H1 (cell line): ENCODE measurements around the gene ZBTB25. TPM values are rescaled to one million over a fixed set of nuclear protein-coding genes. Genes with fewer than 3 reads are reported as not detected.

ENCODE experiments used
- CTCF ChIA-PET: fragments of 300-600 bp; sonication (Branson Sonifier 250); formaldehyde crosslinking; loops from one replicate; lab custom pipeline; 2021; ENCODE audit not compliant: partially characterized antibody; lab: Charles Lee
- POLR2A ChIA-PET: fragments of 300-600 bp; sonication (Branson Sonifier 250); formaldehyde crosslinking; loops from one replicate; lab custom pipeline; 2021; ENCODE audit warnings: inconsistent platforms; ENCODE audit not compliant: partially characterized antibody; lab: Charles Lee
- DNase-seq, 2 experiments: peaks; one replicate each; pipeline versions ENCODE4 v3.0.0 to v3.0.0-alpha.2; 2010 to 2022; ENCODE audit warnings: low spot score in 2 of 2, low read depth in 1 of 2, mixed read lengths in 1 of 2
- FAIRE-seq: peaks from 2 replicates; lab custom pipeline; 2011; peaks lifted over from hg19 to GRCh38; lab: Jason Lieb, UNC
- H2AFZ ChIP-seq: 2 replicates; pipeline ENCODE4 v1.8.1; 2012; ENCODE audit warnings: low read length, inconsistent platforms
- H2AK5ac ChIP-seq: 2 replicates; pipeline ENCODE4 v1.6.1; 2013; ENCODE audit warnings: low read depth, low read length
- H2BK120ac ChIP-seq: replicated peaks from 2 replicates; pipeline ENCODE3; 2013; ENCODE audit warnings: low read depth, low read length, inconsistent platforms
- H2BK12ac ChIP-seq: 2 replicates; pipeline ENCODE4 v1.6.1; 2013; ENCODE audit warnings: low read depth, low read length
- H2BK15ac ChIP-seq: 2 replicates; pipeline ENCODE4 v1.6.1; 2013; ENCODE audit warnings: low read length
- H2BK20ac ChIP-seq: 2 replicates; pipeline ENCODE4 v1.6.1; 2013; ENCODE audit warnings: low read length
- H2BK5ac ChIP-seq: 2 replicates; pipeline ENCODE4 v1.6.1; 2013; ENCODE audit warnings: low read depth, low read length
- H3K14ac ChIP-seq: 2 replicates; pipeline ENCODE4 v1.6.1; 2013; ENCODE audit warnings: inconsistent platforms; ENCODE audit not compliant: insufficient read length
- H3K18ac ChIP-seq: 2 replicates; pipeline ENCODE4 v1.6.1; 2013; ENCODE audit warnings: low read length; ENCODE audit errors: extremely low read depth
- H3K23ac ChIP-seq: 2 replicates; pipeline ENCODE4 v1.6.1; 2013; ENCODE audit warnings: inconsistent platforms; ENCODE audit not compliant: insufficient read length
- H3K23me2 ChIP-seq: 2 replicates; pipeline ENCODE4 v1.6.1; 2013; ENCODE audit warnings: low read depth, low read length
- H3K27ac ChIP-seq: 2 replicates; pipeline ENCODE4 v1.6.1; 2011; ENCODE audit warnings: low read depth, low read length, inconsistent platforms
- H3K27me3 ChIP-seq, 4 experiments: replicated peaks in 1 of 4; 1 replicate in 1 of 4; 2 replicates in 3 of 4; pipeline versions ENCODE4 v1.6.1 to v1.8.1; 2011 to 2013; ENCODE audit warnings: low read length in 3 of 4, mild to moderate bottlenecking in 3 of 4, inconsistent platforms in 2 of 4, mixed read lengths in 2 of 4, moderate library complexity in 1 of 4; ENCODE audit not compliant: control insufficient read depth in 3 of 4, insufficient read depth in 3 of 4; ENCODE audit errors: extremely low read depth in 1 of 4
- H3K36me3 ChIP-seq, 4 experiments: 2 replicates each; pipeline versions ENCODE4 v1.6.1 to v1.8.1; 2011 to 2013; ENCODE audit warnings: mild to moderate bottlenecking in 4 of 4, low read length in 3 of 4, moderate library complexity in 2 of 4, control low read depth in 1 of 4, inconsistent platforms in 1 of 4; ENCODE audit not compliant: insufficient read depth in 4 of 4, control insufficient read depth in 2 of 4
- H3K4ac ChIP-seq: replicated peaks from 2 replicates; pipeline ENCODE3; 2013; ENCODE audit warnings: low read length, low read depth, mixed read lengths, inconsistent platforms; ENCODE audit not compliant: insufficient read length
- H3K4me1 ChIP-seq, 4 experiments: replicated peaks in 1 of 4; 1 replicate in 1 of 4; 2 replicates in 3 of 4; pipeline versions ENCODE4 v1.6.1 to v1.8.1; 2011 to 2013; ENCODE audit warnings: low read length in 3 of 4, inconsistent platforms in 2 of 4, mixed read lengths in 1 of 4; ENCODE audit not compliant: insufficient read depth in 4 of 4, control insufficient read depth in 3 of 4
- H3K4me2 ChIP-seq, 2 experiments: 2 replicates each; pipeline versions ENCODE4 v1.6.1 to v1.8.1; 2011 to 2013; ENCODE audit warnings: low read depth in 2 of 2, low read length in 2 of 2, control low read depth in 1 of 2, inconsistent platforms in 1 of 2, mild to moderate bottlenecking in 1 of 2; ENCODE audit not compliant: insufficient read depth in 1 of 2
- H3K4me3 ChIP-seq, 4 experiments: fragments of 200-600, 300-600 bp in 1 of 4; sonication (generic), shearing (Covaris generic), sonication (Bioruptor Twin) in 1 of 4; 2 replicates each; pipeline versions ENCODE4 v1.5.1 to v1.8.1; 2011 to 2016; ENCODE audit warnings: low read length in 4 of 4, low read depth in 3 of 4, control low read depth in 2 of 4, inconsistent platforms in 2 of 4, mild to moderate bottlenecking in 2 of 4, mixed read lengths in 1 of 4, moderate library complexity in 1 of 4; ENCODE audit not compliant: insufficient read depth in 2 of 4; ENCODE audit errors: extremely low read depth in 1 of 4
- H3K56ac ChIP-seq: replicated peaks from 2 replicates; pipeline ENCODE3; 2013; ENCODE audit warnings: low read depth, mild to moderate bottlenecking, mixed read lengths, low read length, inconsistent platforms; ENCODE audit not compliant: insufficient read length
- H3K79me1 ChIP-seq: 2 replicates; pipeline ENCODE4 v1.6.1; 2013; ENCODE audit warnings: low read depth, low read length, control low read depth
- H3K79me2 ChIP-seq, 2 experiments: 2 replicates each; pipeline versions ENCODE4 v1.6.1 to v1.8.1; 2012 to 2013; ENCODE audit warnings: low read length in 2 of 2, mild to moderate bottlenecking in 2 of 2, inconsistent platforms in 1 of 2; ENCODE audit not compliant: insufficient read depth in 2 of 2, control insufficient read depth in 1 of 2
- H3K9ac ChIP-seq, 4 experiments: replicated peaks in 1 of 4; 1 replicate in 1 of 4; 2 replicates in 3 of 4; pipeline versions ENCODE4 v1.6.1 to v1.8.1; 2011 to 2013; ENCODE audit warnings: low read depth in 3 of 4, low read length in 3 of 4, control low read depth in 2 of 4, mild to moderate bottlenecking in 2 of 4, moderate library complexity in 2 of 4, inconsistent platforms in 1 of 4; ENCODE audit errors: extremely low read depth in 1 of 4
- H3K9me3 ChIP-seq, 2 experiments: 2 replicates each; pipeline versions ENCODE4 v1.6.1 to v1.8.1; 2012 to 2013; ENCODE audit warnings: mild to moderate bottlenecking in 2 of 2, moderate library complexity in 2 of 2, control low read depth in 1 of 2, inconsistent platforms in 1 of 2, low read depth in 1 of 2, low read length in 1 of 2, mixed read lengths in 1 of 2; ENCODE audit not compliant: insufficient read depth in 2 of 2
- H4K20me1 ChIP-seq, 2 experiments: replicated peaks in 1 of 2; 2 replicates each; pipeline versions ENCODE3 to v1.8.1; 2011 to 2013; ENCODE audit warnings: inconsistent platforms in 2 of 2, low read length in 2 of 2, mild to moderate bottlenecking in 1 of 2; ENCODE audit not compliant: insufficient read depth in 2 of 2, control insufficient read depth in 1 of 2
- H4K5ac ChIP-seq: 2 replicates; pipeline ENCODE4 v1.6.1; 2013; ENCODE audit warnings: low read length, low read depth, mixed read lengths, inconsistent platforms; ENCODE audit not compliant: insufficient read length
- H4K8ac ChIP-seq: 2 replicates; pipeline ENCODE4 v1.8.0; 2013; ENCODE audit warnings: mild to moderate bottlenecking, moderate library complexity, low read length, inconsistent platforms; ENCODE audit not compliant: insufficient read depth; ENCODE audit errors: extremely low read depth
- H4K91ac ChIP-seq: replicated peaks from 2 replicates; pipeline ENCODE3; 2013; ENCODE audit warnings: low read length, mixed read lengths, inconsistent platforms; ENCODE audit not compliant: insufficient read length
- CTBP2 ChIP-seq: IDR thresholded peaks from 2 replicates; pipeline ENCODE4 v1.7.0; 2011; ENCODE audit warnings: borderline replicate concordance, mild to moderate bottlenecking, moderate library complexity, mixed read lengths, low read length; ENCODE audit not compliant: insufficient read depth, insufficient read length
- CTCF ChIP-seq, 3 experiments: IDR thresholded peaks; 1 replicate in 2 of 3; 2 replicates in 1 of 3; pipeline versions ENCODE4 v1.5.1 to v1.6.1; 2011; ENCODE audit warnings: low read length in 3 of 3, mild to moderate bottlenecking in 3 of 3, inconsistent platforms in 2 of 3, low read depth in 1 of 3, moderate library complexity in 1 of 3; ENCODE audit not compliant: insufficient read depth in 1 of 3; ENCODE audit errors: control extremely low read depth in 1 of 3
- HDAC6 ChIP-seq: IDR thresholded peaks from one replicate; pipeline ENCODE4 v1.7.1; 2012; ENCODE audit warnings: low read depth, mild to moderate bottlenecking, inconsistent platforms, low read length, moderate library complexity
- JUND ChIP-seq: IDR thresholded peaks from 2 replicates; pipeline ENCODE4 v1.6.1; 2011; ENCODE audit warnings: mild to moderate bottlenecking, improper control_type of control experiment, low read length
- SIX5 ChIP-seq: IDR thresholded peaks from 2 replicates; pipeline ENCODE4 v1.6.1; 2011; ENCODE audit warnings: mild to moderate bottlenecking, low read depth, low read length
- SP2 ChIP-seq: IDR thresholded peaks from 2 replicates; pipeline ENCODE4 v1.6.1; 2012; ENCODE audit warnings: mild to moderate bottlenecking, low read length, inconsistent platforms
- SRF ChIP-seq: IDR thresholded peaks from 2 replicates; pipeline ENCODE4 v1.6.1; 2011; ENCODE audit warnings: mild to moderate bottlenecking, low read depth, low read length, moderate library complexity
- YY1 ChIP-seq: IDR thresholded peaks from 2 replicates; pipeline ENCODE4 v1.6.1; 2011; ENCODE audit warnings: low read depth, mild to moderate bottlenecking, low read length
- WGBS, 2 experiments: shearing (Covaris generic) in 1 of 2; methylation state at CpG; one replicate each; pipeline versions ENCODE4 v1.1.6 to v1.1.7; 2013 to 2015; ENCODE audit warnings: low lambda C conversion rate in 2 of 2, mixed read lengths in 2 of 2, inconsistent platforms in 1 of 2, low coverage in 1 of 2, missing lambda C conversion rate in 1 of 2; ENCODE audit not compliant: insufficient replicate concordance in 2 of 2, insufficient coverage in 1 of 2, insufficient read length in 1 of 2; ENCODE audit errors: extremely low coverage in 1 of 2, missing lambda C conversion rate in 1 of 2; 5-methylcytosine and 5-hydroxymethylcytosine counted together
- polyA plus RNA-seq, 7 experiments: library from polyadenylated mRNA; depleted of rRNA in 3 of 7; stranded (reverse) in 5 of 7; unstranded in 2 of 7; fragments of >200 nt in 5 of 7; fragments of 200-250 nt in 2 of 7; gene quantifications; 1 replicate in 5 of 7; 2 replicates in 1 of 7; 4 replicates in 1 of 7; pipeline versions ENCODE4 v1.2.1 to v1.2.3, GENCODE V29; 2011 to 2013; ENCODE audit warnings: missing spikeins in 2 of 7, mixed read lengths in 2 of 7
- total RNA-seq: library from RNA; stranded (reverse); fragmentation: NEBNext Ultra II Directional; extraction: Animal tissue kit (Norgen Biotek cat#: 25700); gene quantifications from 2 replicates; pipeline ENCODE4 v1.2.1, GENCODE V29; 2021

Gene ZBTB25
- total and polyA plus RNA-seq, 2 of the 8 experiments (the other 6 are each of a cell fraction or from before 2014, with no cell fraction given), result 5.4 to 11.4 TPM

GRCh38 chr14:64541261-64541971 lies 37.8 kb upstream of the ZBTB25 start:
- Histone ChIP-seq H3K56ac (no peak overlapping the region), H3K23ac (no peak overlapping the region), H3K18ac (0 out of 2 replicates have a peak overlapping the region, but pooled peaks have one; percentile 62), H3K9me3 (peaks cover 19 to 21% of the 10 kb centered on the region in 2 experiments), H4K5ac (no peak overlapping the region), H4K8ac (peak overlapping the region; percentile 83; the same call in 1 of the 2 replicates), H3K27me3 (peaks cover 0 to 3% (median 0%) of the 10 kb centered on the region in 4 experiments; a peak in 1 of 7 replicates), H3K36me3 (peaks cover 0 to 8% (median 0%) of the 10 kb centered on the region in 4 experiments; a peak in 1 of 8 replicates), H4K91ac (peak overlapping the region; percentile 75), H2BK15ac (peak overlapping the region; percentile 76; the same call in 1 of the 2 replicates), H3K14ac (no peak overlapping the region), H3K4ac (no peak overlapping the region), H2BK20ac (no peak overlapping the region; the same call in 1 of the 2 replicates), H3K4me3 (peak overlapping the region in 1 of 4 experiments; percentile 61; a peak in 4 of 8 replicates), H2BK5ac (peak overlapping the region; percentile 67; the same call in 1 of the 2 replicates), H3K79me1 (no peaks in the 10 kb centered on the region; the same call in 1 of the 2 replicates), H4K20me1 (peaks cover 0 to 2% of the 10 kb centered on the region in 2 experiments), H3K4me2 (peak overlapping the region; percentile 49 to 72; a peak in 3 of 4 replicates), H3K27ac (no peak overlapping the region), H3K4me1 (peaks cover 0 to 21% (median 3%) of the 10 kb centered on the region in 4 experiments; a peak in 4 of 7 replicates), H2AFZ (no peak overlapping the region), H3K79me2 (peaks cover 0 to 35% of the 10 kb centered on the region in 2 experiments; a peak in 2 of 4 replicates), H2AK5ac (peak overlapping the region; percentile 96; the same call in 1 of the 2 replicates), H3K9ac (no peak overlapping the region), H2BK12ac (peak overlapping the region; percentile 98), H2BK120ac (no peak overlapping the region), H3K23me2 (peaks cover 7% of the 10 kb centered on the region)
- FAIRE-seq, result no peak
- 96% methylated on average over 73 of the region's 73 CpGs; no CpG with 5 or more reads in 1 of the 2 experiments for WGBS, 2 experiments
- POLR2A ChIA-PET, result interaction anchor here (0.8 to 5.4 kb wide), 12 partner anchors 9 to 104 kb away, joined by 3 to 35 read pairs (median 7); partner anchors contain the start of gene ZBTB1
- CTCF ChIA-PET, result interaction anchor here (0.6 to 0.9 kb wide), 4 partner anchors 12 to 423 kb away, joined by 3 read pairs; no protein-coding TSS in a partner anchor
- DNase-seq, result peak in 1 of 2 experiments; percentile 60
- no peak for TF ChIP-seq SIX5
- TF ChIP-seq CTBP2, result no peak
- TF ChIP-seq CTCF (IDR thresholded peaks at IDR 0.05; ENCODE audit: control extremely low read depth in 1 of 3, insufficient read depth in 1 of 3, low read depth in 1 of 3, low read length in 3 of 3), result no peak
- TF ChIP-seq JUND, result no peak
- no peak for TF ChIP-seq HDAC6
- TF ChIP-seq YY1, result no peak
- TF ChIP-seq SRF, result no peak
- TF ChIP-seq SP2, result no peak
